Liver (tissue), 9 donors: ENCODE data around the gene PTH1R. TPM values are rescaled to one million over a fixed set of nuclear protein-coding genes. Genes with fewer than 3 reads are reported as not detected.

ENCODE experiments used
- DNase-seq: peaks from one replicate; pipeline ENCODE4 v3.0.0-alpha.2; 2017; ENCODE audit warnings: low spot score
- H3K27ac ChIP-seq, 2 donors: one replicate each; pipeline ENCODE4 v1.7.0; 2013; ENCODE audit warnings: inconsistent platforms in 2 of 2, low read length in 2 of 2, control low read depth in 1 of 2, low read depth in 1 of 2, mild to moderate bottlenecking in 1 of 2
- H3K27me3 ChIP-seq, 4 donors: one replicate each; pipeline versions ENCODE4 v1.6.1 to v1.7.0; 2013; ENCODE audit warnings: low read length in 3 of 4, inconsistent platforms in 1 of 4, mild to moderate bottlenecking in 1 of 4, moderate library complexity in 1 of 4; ENCODE audit not compliant: control insufficient read depth in 4 of 4, insufficient read depth in 4 of 4
- H3K36me3 ChIP-seq, 4 donors: one replicate each; pipeline versions ENCODE4 v1.6.1 to v1.7.0; 2013; ENCODE audit warnings: low read length in 3 of 4, mild to moderate bottlenecking in 3 of 4, low read depth in 1 of 4, moderate library complexity in 1 of 4; ENCODE audit not compliant: control insufficient read depth in 4 of 4, insufficient read depth in 3 of 4
- H3K4me1 ChIP-seq, 4 donors: one replicate each; pipeline versions ENCODE4 v1.6.1 to v1.7.0; 2013; ENCODE audit warnings: low read length in 3 of 4, mild to moderate bottlenecking in 3 of 4, moderate library complexity in 1 of 4; ENCODE audit not compliant: control insufficient read depth in 4 of 4, insufficient read depth in 4 of 4
- H3K4me3 ChIP-seq, 3 donors: one replicate each; pipeline versions ENCODE4 v1.6.1 to v1.7.0; 2013; ENCODE audit warnings: low read length in 3 of 3, control low read depth in 1 of 3, low read depth in 1 of 3, mild to moderate bottlenecking in 1 of 3
- H3K9ac ChIP-seq, 2 donors: one replicate each; pipeline ENCODE4 v1.7.0; 2013; ENCODE audit warnings: low read length in 2 of 2, mild to moderate bottlenecking in 2 of 2, moderate library complexity in 2 of 2, control low read depth in 1 of 2, low read depth in 1 of 2
- H3K9me3 ChIP-seq, 4 donors: one replicate each; pipeline versions ENCODE4 v1.6.1 to v1.7.0; 2013; ENCODE audit warnings: low read length in 3 of 4; ENCODE audit not compliant: control insufficient read depth in 4 of 4
- FOXA1 ChIP-seq: IDR thresholded peaks from 2 replicates; pipeline ENCODE4 v1.6.1; 2016; ENCODE audit warnings: antibody characterized with exemption
- FOXA2 ChIP-seq: IDR thresholded peaks from 2 replicates; pipeline ENCODE4 v1.6.1; 2016; ENCODE audit warnings: antibody characterized with exemption
- HNF4A ChIP-seq, 2 donors: conservative IDR thresholded peaks; 2 replicates each; pipeline ENCODE4 v1.6.1; 2016; ENCODE audit warnings: antibody characterized with exemption in 2 of 2, mild to moderate bottlenecking in 2 of 2
- MAX ChIP-seq: IDR thresholded peaks from 2 replicates; pipeline ENCODE4 v1.6.1; 2016; ENCODE audit warnings: antibody characterized with exemption
- NR2F2 ChIP-seq: IDR thresholded peaks from 2 replicates; pipeline ENCODE4 v1.6.1; 2016; ENCODE audit warnings: antibody characterized with exemption
- RAD21 ChIP-seq, 2 donors: IDR thresholded peaks; 2 replicates each; pipeline ENCODE4 v1.6.1; 2016; ENCODE audit warnings: antibody characterized with exemption in 2 of 2, mild to moderate bottlenecking in 2 of 2
- REST ChIP-seq: IDR thresholded peaks from 2 replicates; pipeline ENCODE4 v1.6.1; 2016; ENCODE audit warnings: antibody characterized with exemption, mild to moderate bottlenecking
- RXRA ChIP-seq, 2 donors: IDR thresholded peaks; 2 replicates each; pipeline ENCODE4 v1.6.1; 2017 to 2018; ENCODE audit warnings: antibody characterized with exemption in 2 of 2, mild to moderate bottlenecking in 1 of 2
- SP1 ChIP-seq: IDR thresholded peaks from 2 replicates; pipeline ENCODE4 v1.6.1; 2018; ENCODE audit warnings: antibody characterized with exemption, mild to moderate bottlenecking
- TAF1 ChIP-seq: conservative IDR thresholded peaks from 2 replicates; pipeline ENCODE4 v1.6.1; 2016; ENCODE audit warnings: antibody characterized with exemption, mild to moderate bottlenecking
- YY1 ChIP-seq: IDR thresholded peaks from 2 replicates; pipeline ENCODE4 v1.6.1; 2016; ENCODE audit warnings: antibody characterized with exemption, mild to moderate bottlenecking
- ZBTB33 ChIP-seq: IDR thresholded peaks from 2 replicates; pipeline ENCODE4 v1.6.1; 2016; ENCODE audit warnings: antibody characterized with exemption
- WGBS: extraction: QIAGEN DNeasy Blood & Tissue Kit; methylation state at CpG from one replicate; pipeline ENCODE4 v1.1.7; 2013; 5-methylcytosine and 5-hydroxymethylcytosine counted together
- polyA plus RNA-seq, 2 donors: library from polyadenylated mRNA; stranded (reverse) in 1 of 2; unstranded in 1 of 2; fragments of 200-250 nt in 1 of 2; fragments of >200 nt in 1 of 2; fragmentation: Nextera tagmentation in 1 of 2; extraction: Ambion mirVana in 1 of 2; gene quantifications; one replicate each; pipeline versions ENCODE4 v1.2.1 to v1.2.3, GENCODE V29; 2013 to 2015
- total RNA-seq, 2 donors: library from RNA; depleted of rRNA; stranded (reverse); fragments of >200 nt; gene quantifications; one replicate each; pipeline ENCODE4 v1.2.3, GENCODE V29; 2014
- donor health status: healthy.
- donor health status: healthy.
- donor health status: healthy.
- donor health status: healthy.
- donor health status: healthy.

PTH1R gene
- total and polyA plus RNA-seq, 4 donors = 7.2 to 28.4 (median 23.6) TPM

GRCh38 chr3:46876313-46877300 is 914 bp upstream of the PTH1R start:
- H3K9ac ChIP-seq = no peak overlapping the region
- no peak overlapping the region for H3K4me3 ChIP-seq
- no peaks in the 10 kb centered on the region for H3K36me3 ChIP-seq

More at GRCh38 chr3:46876313-46877300, 914 bp upstream of the PTH1R start:
- Histone ChIP-seq H3K27me3 (peaks cover 0 to under 1% (median 0%) of the 10 kb centered on the region in 4 donors), H3K4me1 (peaks cover 0 to 2% (median 0%) of the 10 kb centered on the region in 4 donors), H3K27ac (peak overlapping the region; percentile 16 to 21), H3K9me3 (no peaks in the 10 kb centered on the region)
- no peak for DNase-seq
- 86% methylated on average over 10 of the region's 10 CpGs for WGBS
- TF ChIP-seq YY1 (no peak), FOXA2 (no peak), HNF4A (conservative IDR thresholded peaks at IDR 0.05) (no peak), RAD21 (IDR thresholded peaks at IDR 0.05) (no peak), REST (no peak), RXRA (IDR thresholded peaks at IDR 0.05) (no peak), SP1 (no peak), ZBTB33 (no peak), FOXA1 (no peak), TAF1 (no peak), MAX (no peak), NR2F2 (no peak)
